Liver (tissue), 3 donors: ENCODE results near the gene COX20.

Experiments used
- CTCF ChIP-seq: fragments of 150-350 bp; IDR thresholded peaks from 2 replicates; pipeline ENCODE4 v1.5.1; 2017; ENCODE audit warnings: improper control_type of control experiment, low read depth, low read length; ENCODE audit not compliant: missing input control
- EGR1 ChIP-seq, 2 donors: IDR thresholded peaks; 2 replicates each; pipeline ENCODE4 v1.6.1; 2016 to 2018; ENCODE audit warnings: antibody characterized with exemption in 2 of 2, low read depth in 2 of 2
- GABPA ChIP-seq, 2 donors: IDR thresholded peaks in 1 of 2; conservative IDR thresholded peaks in 1 of 2; 2 replicates each; pipeline ENCODE4 v1.6.1; 2016; ENCODE audit warnings: antibody characterized with exemption in 2 of 2, mild to moderate bottlenecking in 1 of 2, moderate library complexity in 1 of 2
- MAX ChIP-seq: IDR thresholded peaks from 2 replicates; pipeline ENCODE4 v1.6.1; 2016; ENCODE audit warnings: antibody characterized with exemption
- RAD21 ChIP-seq, 2 donors: IDR thresholded peaks; 2 replicates each; pipeline ENCODE4 v1.6.1; 2016; ENCODE audit warnings: antibody characterized with exemption in 2 of 2, mild to moderate bottlenecking in 2 of 2
- REST ChIP-seq: IDR thresholded peaks from 2 replicates; pipeline ENCODE4 v1.6.1; 2016; ENCODE audit warnings: antibody characterized with exemption, mild to moderate bottlenecking
- RXRA ChIP-seq, 2 donors: IDR thresholded peaks; 2 replicates each; pipeline ENCODE4 v1.6.1; 2017 to 2018; ENCODE audit warnings: antibody characterized with exemption in 2 of 2, mild to moderate bottlenecking in 1 of 2
- SP1 ChIP-seq: IDR thresholded peaks from 2 replicates; pipeline ENCODE4 v1.6.1; 2018; ENCODE audit warnings: antibody characterized with exemption, mild to moderate bottlenecking
- TAF1 ChIP-seq: conservative IDR thresholded peaks from 2 replicates; pipeline ENCODE4 v1.6.1; 2016; ENCODE audit warnings: antibody characterized with exemption, mild to moderate bottlenecking
- YY1 ChIP-seq: IDR thresholded peaks from 2 replicates; pipeline ENCODE4 v1.6.1; 2016; ENCODE audit warnings: antibody characterized with exemption, mild to moderate bottlenecking
- ZBTB33 ChIP-seq: IDR thresholded peaks from 2 replicates; pipeline ENCODE4 v1.6.1; 2016; ENCODE audit warnings: antibody characterized with exemption
- TF ChIP-seq, protein P1 (sequence below): IDR thresholded peaks from 2 replicates; pipeline ENCODE4 v1.6.1; 2016; ENCODE audit warnings: antibody characterized with exemption
- donor health status: healthy.
- donor health status: healthy.

DNA sequence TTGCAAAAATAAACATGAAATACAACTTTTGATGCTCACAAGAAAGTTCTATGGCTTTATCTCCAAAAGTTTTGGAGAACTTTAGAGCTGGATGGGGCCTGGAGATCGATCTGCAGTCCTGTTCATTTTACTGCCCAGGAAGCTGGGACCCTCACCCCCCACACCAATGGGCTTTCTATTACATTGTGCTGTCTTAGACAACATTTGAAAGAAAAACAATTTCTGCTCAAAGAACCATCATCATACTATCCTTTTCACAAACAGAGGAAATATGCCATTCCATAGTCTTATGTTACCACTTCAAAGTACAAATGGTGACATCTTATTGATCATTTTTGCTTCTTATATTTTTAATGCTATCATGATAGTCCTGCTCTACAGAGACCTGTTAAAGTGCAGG is 30.9 kb downstream of the COX20 start:
- TF ChIP-seq CTCF, result no peak
- TF ChIP-seq EGR1 (IDR thresholded peaks at IDR 0.05; ENCODE audit: low read depth in 2 of 2), result no peak
- TF ChIP-seq MAX, result no peak
- TF ChIP-seq RAD21 (IDR thresholded peaks at IDR 0.05), result no peak
- no peak for TF ChIP-seq YY1
- TF ChIP-seq REST, result no peak
- no peak for TF ChIP-seq ZBTB33
- TF ChIP-seq GABPA (IDR thresholded peaks at IDR 0.05 in 1 of 2, conservative IDR thresholded peaks at IDR 0.05 in 1 of 2), result no peak
- TF ChIP-seq, protein P1, sequence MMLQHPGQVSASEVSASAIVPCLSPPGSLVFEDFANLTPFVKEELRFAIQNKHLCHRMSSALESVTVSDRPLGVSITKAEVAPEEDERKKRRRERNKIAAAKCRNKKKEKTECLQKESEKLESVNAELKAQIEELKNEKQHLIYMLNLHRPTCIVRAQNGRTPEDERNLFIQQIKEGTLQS, result no peak
- TF ChIP-seq TAF1, result no peak
- TF ChIP-seq SP1, result no peak
- no peak for TF ChIP-seq RXRA (IDR thresholded peaks at IDR 0.05)
